Effector memory CD8-positive, alpha-beta T cell (primary cell): ENCODE measurements around the gene MTREX.
"Not testable (repeated sequence)": the region's sequence is repeated elsewhere in the genome, so short reads cannot be mapped to it uniquely, and the experiment has no call there.

ENCODE experiments used
- ATAC-seq: fragments of 150-1000 bp; cut with Tn5 transposase; replicated peaks from 2 replicates; pipeline ENCODE4 v1.10.0; 2021; ENCODE audit warnings: mild to moderate bottlenecking, moderate library complexity
- DNase-seq, 3 experiments: peaks; one replicate each; pipeline ENCODE4 v3.0.0; 2021
- H3K27ac Mint-ChIP-seq, 2 donors: one replicate each; pipeline ENCODE4 v1.8.0; 2022; ENCODE audit warnings: mild to moderate bottlenecking in 2 of 2, mixed read lengths in 2 of 2, moderate library complexity in 2 of 2
- H3K27me3 Mint-ChIP-seq, 2 donors: one replicate each; pipeline ENCODE4 v1.8.0; 2022; ENCODE audit warnings: mixed read lengths in 2 of 2
- H3K36me3 Mint-ChIP-seq: one replicate; pipeline ENCODE4 v1.8.0; 2022; ENCODE audit warnings: mild to moderate bottlenecking, moderate library complexity, mixed read lengths; ENCODE audit not compliant: insufficient read depth
- H3K4me1 Mint-ChIP-seq, 2 donors: one replicate each; pipeline ENCODE4 v1.8.0; 2022; ENCODE audit warnings: low read depth in 2 of 2, mixed read lengths in 2 of 2
- H3K4me3 Mint-ChIP-seq, 2 donors: one replicate each; pipeline ENCODE4 v1.8.0; 2022; ENCODE audit warnings: mild to moderate bottlenecking in 2 of 2, mixed read lengths in 2 of 2, moderate library complexity in 2 of 2
- H3K9me3 Mint-ChIP-seq, 2 donors: one replicate each; pipeline ENCODE4 v1.8.0; 2022; ENCODE audit warnings: mixed read lengths in 2 of 2

The MTREX gene

DNA sequence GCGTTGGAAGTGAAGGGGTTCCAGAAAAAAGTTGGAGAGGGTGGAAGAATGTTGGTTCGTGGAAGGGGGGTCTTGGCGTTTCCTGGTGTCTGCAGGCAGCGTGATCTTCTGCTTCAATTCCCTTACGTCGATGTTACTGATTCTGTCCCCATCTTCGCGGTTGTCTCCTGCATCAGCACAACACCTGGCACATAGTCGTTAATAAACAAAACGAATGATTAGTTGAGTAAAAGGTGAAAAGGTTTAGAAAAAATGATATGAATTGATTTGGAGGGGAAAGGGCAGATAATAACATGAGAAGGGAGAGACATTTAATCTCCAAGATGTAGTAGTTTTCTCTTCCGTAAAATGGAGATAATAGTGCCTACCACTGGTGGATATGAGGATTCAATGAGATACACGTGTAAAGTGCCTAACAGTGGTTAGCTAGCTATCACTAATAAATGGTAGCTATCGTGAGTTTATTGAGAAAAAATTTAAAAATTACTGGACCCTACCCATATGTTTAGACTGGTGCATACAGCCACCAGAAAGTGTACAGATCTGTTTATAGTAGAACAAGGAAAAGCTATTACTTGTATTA, 556 bp downstream of the MTREX start:
- DNase-seq (peak in 1 of 3 experiments; percentile 5), ATAC-seq (peak; percentile 1)
- Mint-ChIP-seq H3K36me3 (peaks cover 10% of the 10 kb centered on the region), H3K27ac (no peak overlapping the region), H3K9me3 (no peaks in the 10 kb centered on the region), H3K27me3 (no peaks in the 10 kb centered on the region), H3K4me1 (peaks cover 14 to 19% of the 10 kb centered on the region in 2 donors), H3K4me3 (no peak overlapping the region)

GRCh38 chr5:55313870-55314617, 6.3 kb downstream of the MTREX start:
- Mint-ChIP-seq H3K27ac (no peak overlapping the region), H3K9me3 (no peaks in the 10 kb centered on the region), H3K36me3 (peaks cover 7% of the 10 kb centered on the region)

DNA sequence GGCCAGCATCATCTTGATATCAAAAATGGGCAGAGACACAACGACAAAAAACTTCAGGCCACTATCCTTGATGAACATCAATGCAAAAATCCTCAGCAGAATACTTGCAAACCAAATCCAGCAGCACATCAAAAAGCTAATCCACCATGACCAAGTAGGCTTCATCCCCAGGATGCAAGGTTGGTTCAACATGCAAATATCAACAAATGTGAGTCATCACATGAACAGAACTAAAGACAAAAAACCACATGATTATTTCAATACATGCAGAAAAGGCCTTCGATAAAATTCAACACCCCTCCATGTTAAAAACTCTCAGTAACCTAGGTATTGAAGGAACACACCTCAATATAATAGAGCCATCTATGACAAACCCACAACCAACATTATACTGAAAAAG, 8.5 kb downstream of the MTREX start:
- H3K36me3 Mint-ChIP-seq, result peaks cover 3% of the 10 kb centered on the region

More at GRCh38 chr5:55313870-55314617, 6.3 kb downstream of the MTREX start:
- H3K4me1 Mint-ChIP-seq, result peaks cover 36 to 59% of the 10 kb centered on the region in 2 donors
- no peak overlapping the region for H3K4me3 Mint-ChIP-seq
- DNase-seq (no peak), ATAC-seq (no peak)
- no peaks in the 10 kb centered on the region for H3K27me3 Mint-ChIP-seq

GRCh38 chr5:55316837-55317236, 9.0 kb downstream of the MTREX start:
- no peaks in the 10 kb centered on the region for H3K27me3 Mint-ChIP-seq
- DNase-seq, result no peak
- H3K27ac Mint-ChIP-seq, result no peak overlapping the region
- peaks cover 2% of the 10 kb centered on the region for H3K36me3 Mint-ChIP-seq
- H3K4me3 Mint-ChIP-seq, result no peak overlapping the region
- H3K4me1 Mint-ChIP-seq, result peaks cover 32 to 50% of the 10 kb centered on the region in 2 donors
- no peaks in the 10 kb centered on the region for H3K9me3 Mint-ChIP-seq
- ATAC-seq, result no peak

More for the DNA sequence above, 8.5 kb downstream of the MTREX start:
- H3K27me3 Mint-ChIP-seq, result no peaks in the 10 kb centered on the region
- DNase-seq, result no peak
- no peaks in the 10 kb centered on the region for H3K9me3 Mint-ChIP-seq
- peaks cover 35 to 54% of the 10 kb centered on the region in 2 donors for H3K4me1 Mint-ChIP-seq
- no peak overlapping the region for H3K4me3 Mint-ChIP-seq
- no peak for ATAC-seq
- no peak overlapping the region for H3K27ac Mint-ChIP-seq

DNA sequence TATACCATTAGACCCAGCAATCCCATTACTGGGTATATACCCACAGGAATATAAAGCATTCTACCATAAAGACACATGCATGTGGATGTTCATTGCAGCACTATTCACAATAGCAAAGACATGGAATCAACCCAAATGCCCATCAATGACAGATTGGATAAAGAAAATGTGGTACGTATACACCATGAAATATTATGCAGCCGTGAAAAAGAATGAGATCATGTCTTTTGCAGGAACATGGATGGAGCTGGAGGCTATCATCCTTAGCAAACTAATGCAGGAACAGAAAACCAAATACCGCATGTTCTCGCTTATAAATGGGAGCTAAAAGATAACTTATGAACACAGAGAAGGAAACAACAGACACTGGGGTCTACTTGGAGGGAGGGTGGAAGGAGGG, 10.4 kb downstream of the MTREX start:
- not testable (repeated sequence) for H3K27me3 Mint-ChIP-seq, H3K9me3 Mint-ChIP-seq, H3K36me3 Mint-ChIP-seq, ATAC-seq, DNase-seq, H3K4me3 Mint-ChIP-seq
- Mint-ChIP-seq H3K27ac (peak overlapping the region in 1 of 2 donors; percentile 61), H3K4me1 (peaks cover 28 to 56% of the 10 kb centered on the region in 2 donors)

GRCh38 chr5:55319491-55319890, 11.7 kb downstream of the MTREX start:
- peaks cover 9% of the 10 kb centered on the region for H3K36me3 Mint-ChIP-seq
- DNase-seq, result no peak
- no peak overlapping the region for H3K4me3 Mint-ChIP-seq
- peak overlapping the region in 1 of 2 donors; percentile 22 for H3K27ac Mint-ChIP-seq
- H3K4me1 Mint-ChIP-seq, result peaks cover 20 to 45% of the 10 kb centered on the region in 2 donors
- no peaks in the 10 kb centered on the region for H3K9me3 Mint-ChIP-seq
- no peaks in the 10 kb centered on the region for H3K27me3 Mint-ChIP-seq
- no peak for ATAC-seq

GRCh38 chr5:55320571-55320970, 12.8 kb downstream of the MTREX start:
- no peak for ATAC-seq
- H3K9me3 Mint-ChIP-seq, result no peaks in the 10 kb centered on the region
- H3K36me3 Mint-ChIP-seq, result peaks cover 18% of the 10 kb centered on the region

DNA sequence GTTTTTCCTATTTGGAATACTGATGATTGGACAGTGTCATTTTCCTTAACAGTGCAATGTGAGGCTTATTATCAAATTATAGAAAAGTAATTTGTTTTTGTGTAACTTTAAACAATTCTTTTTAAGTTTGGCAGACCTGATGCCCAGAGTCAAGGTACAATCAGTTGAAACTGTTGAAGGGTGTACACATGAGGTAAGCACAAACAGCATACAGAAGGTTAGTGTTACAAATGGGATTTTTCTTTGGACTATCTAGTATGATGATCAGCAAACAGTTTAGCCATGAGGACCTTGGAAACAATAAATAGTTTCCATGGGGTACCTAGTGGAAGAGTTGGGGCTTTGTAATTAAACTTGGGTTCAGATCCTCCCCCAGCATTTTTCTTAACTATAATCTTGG, 16.2 kb downstream of the MTREX start:
- DNase-seq (no peak), ATAC-seq (no peak)
- Mint-ChIP-seq H3K27me3 (no peaks in the 10 kb centered on the region), H3K9me3 (no peaks in the 10 kb centered on the region), H3K4me1 (peaks cover 6 to 21% of the 10 kb centered on the region in 2 donors), H3K36me3 (peaks cover 35% of the 10 kb centered on the region), H3K27ac (no peak overlapping the region), H3K4me3 (no peak overlapping the region)

More at GRCh38 chr5:55320571-55320970, 12.8 kb downstream of the MTREX start:
- Mint-ChIP-seq H3K4me3 (no peak overlapping the region), H3K4me1 (peaks cover 16 to 40% of the 10 kb centered on the region in 2 donors), H3K27ac (no peak overlapping the region), H3K27me3 (no peaks in the 10 kb centered on the region)
- DNase-seq, result no peak

DNA sequence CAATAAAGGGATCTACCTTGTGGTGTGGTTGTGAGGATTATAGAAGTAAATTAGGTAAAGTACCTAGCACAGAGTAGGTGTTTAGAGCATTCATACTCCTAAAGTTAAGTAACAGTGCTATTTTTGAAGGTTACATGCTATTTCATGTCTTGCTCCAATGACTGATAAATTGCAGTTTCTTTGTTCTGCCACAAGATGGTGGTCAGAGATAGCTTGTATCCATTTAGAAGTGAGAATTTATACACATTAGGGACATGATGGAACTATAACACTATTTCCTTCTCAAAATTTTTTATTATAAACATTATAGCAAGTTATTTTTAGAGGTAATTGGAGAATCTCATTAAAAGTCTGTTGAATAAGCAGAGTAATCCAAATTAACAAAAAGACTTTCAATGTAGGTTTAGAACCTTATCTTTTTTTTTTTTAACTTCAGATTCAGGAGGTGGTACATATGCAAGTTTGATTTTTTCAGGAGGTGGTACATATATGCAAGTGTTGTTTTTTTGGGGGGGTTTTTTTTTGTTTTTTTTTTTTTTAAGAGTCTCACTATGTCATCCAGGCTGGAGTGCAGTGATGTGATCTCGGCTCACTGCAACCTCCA, 17.1 kb downstream of the MTREX start:
- H3K9me3 Mint-ChIP-seq, result no peaks in the 10 kb centered on the region
- no peak for DNase-seq
- no peak overlapping the region for H3K4me3 Mint-ChIP-seq
- H3K36me3 Mint-ChIP-seq, result peaks cover 43% of the 10 kb centered on the region
- no peaks in the 10 kb centered on the region for H3K27me3 Mint-ChIP-seq
- peaks cover 7 to 20% of the 10 kb centered on the region in 2 donors for H3K4me1 Mint-ChIP-seq
- peak; percentile 76 for ATAC-seq
- H3K27ac Mint-ChIP-seq, result no peak overlapping the region

- H3K27ac Mint-ChIP-seq, result no peak overlapping the region
- H3K9me3 Mint-ChIP-seq, result no peaks in the 10 kb centered on the region
- peaks cover 7 to 24% of the 10 kb centered on the region in 2 donors for H3K4me1 Mint-ChIP-seq
- no peaks in the 10 kb centered on the region for H3K27me3 Mint-ChIP-seq
- ATAC-seq, result no peak
- peaks cover 49% of the 10 kb centered on the region for H3K36me3 Mint-ChIP-seq
- no peak for DNase-seq
- H3K4me3 Mint-ChIP-seq, result no peak overlapping the region
Observed at GRCh38 chr5:55325621-55326020, 17.8 kb downstream of the MTREX start.

DNA sequence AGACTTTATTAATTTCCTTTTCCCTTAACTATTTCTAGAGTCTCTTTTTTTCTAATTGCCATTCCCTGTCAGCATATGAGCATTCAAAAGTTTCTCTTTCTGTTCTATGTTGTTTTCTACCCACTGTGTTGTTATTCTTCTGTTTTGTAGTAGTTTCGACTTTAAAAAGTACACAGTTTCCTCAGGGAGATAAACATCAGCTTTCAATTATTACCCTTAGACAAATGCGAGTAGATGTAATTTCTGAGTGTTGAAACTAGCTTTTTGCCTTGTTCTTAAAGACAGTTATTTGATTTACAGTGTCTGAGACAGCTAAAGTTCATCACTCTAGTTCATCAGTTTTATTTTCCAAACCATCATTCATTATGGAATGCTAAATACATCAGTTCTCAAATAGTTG, 19.5 kb downstream of the MTREX start:
- Mint-ChIP-seq H3K4me1 (peaks cover 8 to 31% of the 10 kb centered on the region in 2 donors), H3K27ac (peak overlapping the region in 1 of 2 donors; percentile 60)

DNA sequence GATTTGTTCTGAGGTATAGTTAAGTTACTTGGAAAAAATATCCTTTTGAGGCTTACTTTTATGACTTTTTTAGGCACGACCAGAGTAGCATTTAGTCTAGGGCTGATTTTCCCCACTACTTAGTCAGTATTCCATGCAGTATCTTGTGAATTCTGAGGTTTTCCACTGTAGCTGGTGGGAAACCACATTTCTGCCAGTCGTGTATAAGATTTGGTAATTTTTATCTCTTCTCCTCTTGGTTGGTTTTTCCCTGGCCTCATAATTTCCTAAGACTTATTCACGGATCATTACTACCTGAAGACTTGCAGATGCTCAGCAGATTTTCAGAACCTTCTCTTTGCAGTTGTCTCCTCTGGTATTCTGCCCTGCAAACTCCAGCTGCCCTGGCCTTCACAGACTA, 23.5 kb downstream of the MTREX start:
- ATAC-seq (no peak), DNase-seq (no peak)
- Mint-ChIP-seq H3K9me3 (no peaks in the 10 kb centered on the region), H3K4me1 (peaks cover 8 to 30% of the 10 kb centered on the region in 2 donors), H3K27ac (peak overlapping the region in 1 of 2 donors; percentile 57), H3K27me3 (no peaks in the 10 kb centered on the region), H3K36me3 (peaks cover 38% of the 10 kb centered on the region), H3K4me3 (no peak overlapping the region)

More for the DNA sequence above, 19.5 kb downstream of the MTREX start:
- DNase-seq (no peak), ATAC-seq (no peak)
- Mint-ChIP-seq H3K4me3 (no peak overlapping the region), H3K9me3 (no peaks in the 10 kb centered on the region), H3K36me3 (peaks cover 49% of the 10 kb centered on the region), H3K27me3 (no peaks in the 10 kb centered on the region)

DNA sequence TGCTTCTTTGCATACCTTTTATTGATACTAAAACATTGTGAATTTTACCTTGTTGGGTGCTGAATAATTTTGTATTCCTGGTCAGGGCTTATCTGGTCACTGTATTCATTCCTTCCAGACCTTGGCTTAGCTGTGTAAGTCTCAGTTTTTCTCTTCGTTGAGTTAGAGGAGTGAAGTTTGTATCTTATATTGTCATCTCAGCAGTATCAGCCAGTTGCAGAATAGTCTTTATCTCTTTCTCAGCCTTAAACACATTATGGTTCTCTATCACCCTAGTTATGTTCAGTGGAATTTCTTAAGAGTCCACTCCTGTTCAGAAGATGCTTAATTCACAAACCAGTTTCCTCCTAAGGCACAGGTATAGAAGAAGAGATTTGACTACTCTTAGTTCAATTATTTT, 25.2 kb downstream of the MTREX start:
- DNase-seq (no peak), ATAC-seq (no peak)
- Mint-ChIP-seq H3K27me3 (no peaks in the 10 kb centered on the region), H3K4me3 (no peak overlapping the region), H3K4me1 (peaks cover 7 to 24% of the 10 kb centered on the region in 2 donors), H3K9me3 (no peaks in the 10 kb centered on the region), H3K27ac (peak overlapping the region in 1 of 2 donors; percentile 68), H3K36me3 (peaks cover 30% of the 10 kb centered on the region)

GRCh38 chr5:55333811-55334210, 26.0 kb downstream of the MTREX start:
- Mint-ChIP-seq H3K4me1 (peaks cover 12 to 30% of the 10 kb centered on the region in 2 donors), H3K4me3 (no peak overlapping the region), H3K27ac (no peak overlapping the region), H3K9me3 (no peaks in the 10 kb centered on the region), H3K36me3 (peaks cover 36% of the 10 kb centered on the region), H3K27me3 (no peaks in the 10 kb centered on the region)
- no peak for DNase-seq
- no peak for ATAC-seq
